DMS 273 treated with DMSO at 0.1 percent for 48 hours (cell line): ENCODE measurements around the gene CBLB.

Source experiments
- DNase-seq: peaks from one replicate; lab custom pipeline; 2025; lab: John Stamatoyannopoulos, UW

Gene CBLB

DNA sequence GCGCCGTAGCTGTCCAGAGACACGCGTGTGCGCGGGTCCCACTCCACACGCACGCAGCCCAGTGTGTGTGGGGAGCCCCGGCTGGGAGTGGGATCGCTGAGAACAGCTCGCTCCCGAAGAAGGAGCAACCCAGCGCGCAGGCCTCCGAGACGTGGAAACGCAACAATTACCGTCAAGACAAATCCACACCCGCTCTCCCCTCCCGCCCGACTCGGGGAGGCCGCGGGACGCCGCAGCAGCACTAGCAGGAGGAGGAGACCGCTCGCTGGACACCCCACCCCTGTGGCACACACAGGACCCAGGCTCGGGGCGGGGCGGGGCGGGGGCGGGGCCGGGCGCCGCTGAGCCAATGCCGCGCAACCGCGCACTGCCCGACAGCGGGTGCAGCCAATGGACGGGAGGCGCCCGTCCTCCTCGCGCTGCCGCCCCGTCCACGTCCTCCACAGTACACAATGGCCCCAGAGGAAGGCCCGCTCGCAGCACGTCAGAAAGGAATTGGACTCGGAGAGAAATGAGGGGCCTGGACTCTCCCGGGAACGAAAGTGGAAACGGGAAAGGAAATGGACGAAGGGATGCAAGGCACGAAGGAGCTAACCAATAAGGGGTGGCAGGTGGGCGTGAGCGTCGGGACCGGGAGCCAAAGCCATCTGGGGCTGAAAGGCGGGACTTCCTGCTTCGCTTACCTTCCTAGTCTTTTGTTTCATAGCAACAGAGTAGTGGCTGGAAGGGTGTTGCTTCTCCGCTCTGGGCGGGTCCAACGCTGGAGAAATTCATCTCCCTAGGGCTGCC, at the start of gene CBLB:
Gene CBLB (minus strand): TSS at position 271 of the 789 bp plus-strand sequence. CDS start 1,435 bp downstream, outside the sequence.
- DNase-seq: peak; percentile 98

DNA sequence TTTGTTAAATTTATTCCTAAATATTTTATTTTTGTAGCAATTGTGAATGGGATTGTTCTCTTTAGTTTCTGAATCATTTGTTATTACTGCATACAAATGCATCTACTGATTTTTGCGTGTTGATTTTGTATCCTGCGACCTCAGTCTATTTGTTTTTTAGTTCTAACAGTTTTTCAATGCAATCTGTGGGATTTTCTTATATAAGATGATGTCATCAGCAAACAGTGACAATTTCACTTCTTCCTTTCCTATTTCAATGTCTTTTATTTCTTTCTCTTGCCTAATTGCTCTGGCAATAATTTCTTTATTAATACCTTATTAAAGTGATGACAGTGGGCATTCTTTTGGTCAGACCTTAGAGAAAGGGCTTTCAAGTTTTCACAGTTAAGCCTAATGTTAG, 48.0 kb upstream of the CBLB start:
- no peak for DNase-seq

DNA sequence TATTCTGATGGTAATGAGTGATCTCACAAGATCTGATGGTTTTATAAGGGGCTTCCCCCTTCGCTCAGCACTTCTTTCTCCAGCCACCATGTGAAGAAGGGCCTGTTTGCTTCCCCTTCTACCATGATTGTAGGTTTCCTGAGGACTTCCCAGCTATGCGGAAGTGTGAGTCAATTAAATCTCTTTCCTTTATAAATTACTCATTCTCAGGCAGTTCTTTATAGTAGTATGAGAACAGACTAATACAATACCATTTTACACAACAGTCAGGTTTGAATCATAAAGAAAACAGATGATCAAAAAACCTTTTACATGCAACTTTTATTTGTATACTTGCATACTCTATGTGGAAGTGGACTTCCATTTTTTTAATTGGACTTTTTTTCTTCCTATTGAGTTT, 46.7 kb upstream of the CBLB start:
- no peak for DNase-seq

DNA sequence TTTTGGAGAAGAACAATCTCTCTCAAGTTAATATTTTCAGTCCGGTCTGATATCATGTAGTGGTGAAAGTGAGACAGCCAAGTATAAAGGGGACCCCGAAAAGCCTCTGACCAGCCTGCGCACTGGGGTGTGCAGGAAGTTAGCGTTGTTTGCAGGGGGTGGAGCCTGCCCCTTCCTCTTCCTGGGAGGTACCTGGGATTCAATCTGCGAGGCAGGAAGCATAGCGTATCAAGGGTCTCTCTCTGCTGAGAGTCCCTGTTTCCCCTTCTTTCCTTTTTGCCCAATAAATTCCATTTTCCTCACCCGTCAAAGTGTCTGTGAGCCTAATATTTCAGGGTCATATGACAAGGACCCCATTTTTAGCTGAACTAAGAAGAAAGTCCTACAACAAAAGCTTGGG, 44.8 kb upstream of the CBLB start:
- no peak for DNase-seq

DNA sequence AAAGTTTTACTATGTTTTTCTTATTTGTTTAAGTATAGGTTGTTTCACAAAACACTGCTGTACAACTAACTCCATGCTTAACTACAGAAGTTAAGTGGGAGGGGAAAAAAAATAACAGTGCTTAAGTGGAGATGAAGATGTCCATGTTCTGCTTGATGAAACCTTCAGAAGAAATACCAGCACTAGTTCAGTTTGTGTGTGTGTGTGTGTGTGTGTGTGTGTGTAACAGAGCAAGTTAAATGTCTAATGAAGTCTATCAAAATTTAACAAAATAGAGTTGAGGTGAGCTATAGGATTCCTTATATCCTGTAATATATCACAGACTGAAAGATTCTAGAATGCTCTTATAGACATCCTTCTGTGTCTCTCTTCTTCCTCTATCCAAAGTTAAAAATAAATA, 44.1 kb upstream of the CBLB start:
- no peak for DNase-seq

DNA sequence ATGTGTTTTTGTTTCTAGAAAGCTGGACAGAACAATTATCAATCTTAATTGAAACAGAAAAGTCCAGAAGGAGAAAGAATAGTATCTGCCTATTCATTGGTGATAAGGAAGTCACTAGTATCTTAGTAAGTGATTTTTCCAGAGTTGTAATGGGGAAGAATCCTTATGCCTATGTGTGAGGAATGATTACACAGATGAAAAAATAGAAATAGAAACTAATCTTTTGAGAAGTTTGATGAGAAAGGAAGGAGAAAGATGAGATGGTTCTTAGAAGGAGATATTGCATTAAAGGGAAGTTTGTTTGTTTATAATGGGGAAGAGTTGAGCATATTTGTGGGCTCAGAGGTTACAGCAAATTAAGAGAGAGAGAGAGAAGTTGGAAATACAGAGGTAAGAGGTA, 42.7 kb upstream of the CBLB start:
- DNase-seq: no peak

DNA sequence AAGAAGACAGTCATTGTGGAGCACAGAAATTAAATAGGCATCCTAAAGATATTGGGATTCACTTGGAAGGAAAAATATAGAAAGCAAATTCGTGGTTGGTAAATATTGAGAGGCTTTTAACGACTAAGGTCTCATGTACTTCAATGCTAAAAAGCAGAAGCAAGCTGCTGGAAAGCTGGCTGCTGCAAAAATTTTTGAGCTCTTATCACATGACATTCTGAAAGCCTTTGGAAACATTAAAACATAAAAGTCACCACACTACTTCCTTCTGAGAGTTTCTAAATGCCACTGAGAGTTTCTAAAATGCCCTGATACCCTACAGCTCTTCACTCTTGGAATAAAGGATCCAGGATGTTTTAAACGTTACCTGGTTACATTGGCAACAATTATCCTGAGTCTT, 39.0 kb upstream of the CBLB start:
- no peak for DNase-seq

DNA sequence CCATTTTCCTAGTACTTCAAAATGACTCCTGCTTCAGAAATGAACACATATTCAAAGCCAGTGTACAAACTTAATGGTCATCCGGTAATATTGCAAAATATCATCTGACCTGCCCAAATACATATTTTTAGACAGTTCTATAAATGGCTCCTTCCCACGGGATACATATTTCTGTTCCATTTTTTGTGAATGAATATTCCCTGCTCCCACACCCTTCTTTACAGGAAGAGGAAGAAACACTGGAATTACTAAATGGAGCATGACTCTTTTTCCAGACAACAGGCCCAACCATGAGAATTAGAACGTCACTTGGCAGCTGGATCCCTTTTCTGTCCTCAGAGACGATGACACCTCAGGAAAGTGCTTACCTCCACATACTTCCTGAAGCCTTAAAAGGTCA, 38.0 kb upstream of the CBLB start:
- no peak for DNase-seq

DNA sequence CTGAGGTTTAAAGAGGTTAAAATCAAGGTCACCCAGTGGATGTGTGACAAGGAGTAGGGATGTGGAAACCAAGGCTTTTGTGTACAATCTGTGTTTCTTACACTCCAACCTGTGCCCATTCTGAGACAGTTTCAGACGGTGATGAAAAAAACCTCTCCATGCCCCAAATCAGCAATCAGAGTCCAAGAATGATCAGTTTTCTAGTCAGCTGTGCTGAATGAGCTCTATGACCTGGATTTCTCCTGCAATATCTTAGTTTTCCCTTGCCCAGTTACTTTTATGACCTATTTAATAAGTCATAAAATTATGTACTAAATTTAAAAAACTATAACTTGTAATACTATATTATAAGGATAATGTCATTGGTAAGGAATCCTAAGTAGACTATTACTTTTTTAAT, 37.5 kb upstream of the CBLB start:
- DNase-seq: no peak

DNA sequence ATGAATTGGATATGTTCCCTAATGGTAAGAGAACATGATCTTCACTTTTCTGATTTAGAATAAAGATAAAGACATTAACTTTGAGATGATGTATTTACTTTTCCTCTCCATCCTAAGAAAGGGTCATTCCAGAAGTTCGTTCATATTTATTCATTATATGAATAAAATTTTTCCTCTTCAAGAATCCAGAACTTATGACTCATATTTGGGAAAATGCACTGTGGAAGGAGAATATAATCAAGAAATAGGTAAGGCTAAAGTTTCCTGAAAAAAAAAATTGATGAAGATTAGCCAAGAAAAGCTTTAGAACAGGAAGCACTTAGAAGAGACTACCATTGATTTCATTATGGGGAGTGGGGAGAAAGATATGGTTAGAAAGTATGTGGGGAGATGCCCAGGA, 36.5 kb upstream of the CBLB start:
- DNase-seq: no peak

DNA sequence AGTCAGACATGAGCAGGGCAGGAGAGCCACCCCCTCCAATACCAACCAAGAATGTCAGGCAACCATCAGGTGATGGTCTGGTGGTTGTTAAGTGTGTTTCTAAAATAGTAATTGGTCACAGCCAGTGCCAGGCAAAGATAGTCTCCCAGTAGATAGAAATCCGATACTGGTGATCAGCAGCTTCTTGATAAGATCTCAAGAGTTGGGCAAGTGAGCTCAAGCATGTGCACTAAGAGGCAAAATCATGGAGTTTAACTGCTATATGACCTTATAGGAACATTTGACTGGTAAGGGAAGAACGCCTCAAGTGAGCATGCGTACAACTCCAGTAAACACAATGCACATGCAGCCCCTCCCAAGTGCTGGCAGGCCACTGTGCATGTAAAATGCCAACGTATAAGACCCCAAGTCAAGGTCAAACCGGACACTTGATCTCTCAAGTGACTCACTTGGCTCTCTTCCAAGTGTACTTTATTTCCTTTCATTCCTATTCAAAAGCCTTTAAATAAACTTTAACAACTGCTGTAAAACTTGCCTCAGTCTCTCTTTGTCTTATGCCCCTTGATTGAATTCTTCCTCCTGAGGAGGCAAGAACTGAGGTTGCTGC, 36.0 kb upstream of the CBLB start:
- DNase-seq: peak; percentile 28

DNA sequence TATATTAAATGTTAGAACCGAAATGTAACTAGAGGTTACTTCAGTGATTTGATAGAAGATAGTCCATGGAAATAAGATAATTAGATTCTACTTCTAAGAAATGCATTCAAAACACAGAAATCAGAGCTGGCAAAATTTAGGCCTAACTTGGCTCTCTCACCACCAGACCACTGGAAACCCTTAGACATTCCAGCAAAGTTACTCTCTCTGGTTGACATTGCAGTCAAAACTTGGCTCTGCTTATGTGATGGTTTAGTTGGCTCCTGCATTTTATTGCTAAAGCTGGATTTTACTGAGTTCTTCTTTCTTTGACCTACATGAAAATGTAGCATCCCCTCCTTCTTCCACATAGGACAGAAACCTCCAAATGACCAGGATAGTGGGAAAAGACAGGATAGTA, 35.4 kb upstream of the CBLB start:
- no peak for DNase-seq

DNA sequence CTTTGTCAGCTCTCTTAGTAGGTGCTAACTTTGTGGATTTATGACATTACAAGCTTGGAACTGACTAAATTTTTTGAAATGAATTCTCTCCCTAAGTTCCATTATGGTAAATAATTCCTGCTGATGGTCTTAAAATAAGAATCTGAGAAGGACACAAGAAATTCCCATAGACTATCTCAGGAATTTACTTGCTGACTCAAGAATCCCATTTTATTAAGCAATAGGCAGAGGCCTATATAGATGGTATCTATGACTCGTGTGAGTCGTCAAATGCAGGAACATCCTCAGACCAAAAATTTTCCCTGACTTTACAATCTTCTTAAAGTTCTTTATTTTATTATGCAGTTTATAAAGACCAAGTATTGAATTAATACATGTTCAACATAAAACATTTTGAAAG, 30.7 kb upstream of the CBLB start:
- DNase-seq: no peak

DNA sequence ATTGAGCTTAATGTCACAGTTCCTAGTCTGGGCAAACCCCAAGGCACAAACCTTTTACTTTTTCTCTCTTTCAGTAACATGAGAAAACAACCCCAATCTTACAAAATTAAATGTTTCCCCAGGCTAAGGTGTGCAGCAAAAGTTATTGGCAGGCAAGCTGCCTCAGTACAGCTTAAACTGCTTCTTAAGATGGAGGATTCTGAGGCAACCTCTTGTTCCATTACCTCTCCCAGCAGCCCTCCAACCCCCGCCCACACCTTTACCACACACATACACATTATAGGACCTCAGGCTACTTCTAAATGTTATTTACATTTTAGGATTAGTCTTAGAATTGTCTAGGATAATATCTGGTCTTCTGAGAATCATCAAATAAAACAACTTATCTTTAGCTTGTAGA, 22.3 kb upstream of the CBLB start:
- no peak for DNase-seq

DNA sequence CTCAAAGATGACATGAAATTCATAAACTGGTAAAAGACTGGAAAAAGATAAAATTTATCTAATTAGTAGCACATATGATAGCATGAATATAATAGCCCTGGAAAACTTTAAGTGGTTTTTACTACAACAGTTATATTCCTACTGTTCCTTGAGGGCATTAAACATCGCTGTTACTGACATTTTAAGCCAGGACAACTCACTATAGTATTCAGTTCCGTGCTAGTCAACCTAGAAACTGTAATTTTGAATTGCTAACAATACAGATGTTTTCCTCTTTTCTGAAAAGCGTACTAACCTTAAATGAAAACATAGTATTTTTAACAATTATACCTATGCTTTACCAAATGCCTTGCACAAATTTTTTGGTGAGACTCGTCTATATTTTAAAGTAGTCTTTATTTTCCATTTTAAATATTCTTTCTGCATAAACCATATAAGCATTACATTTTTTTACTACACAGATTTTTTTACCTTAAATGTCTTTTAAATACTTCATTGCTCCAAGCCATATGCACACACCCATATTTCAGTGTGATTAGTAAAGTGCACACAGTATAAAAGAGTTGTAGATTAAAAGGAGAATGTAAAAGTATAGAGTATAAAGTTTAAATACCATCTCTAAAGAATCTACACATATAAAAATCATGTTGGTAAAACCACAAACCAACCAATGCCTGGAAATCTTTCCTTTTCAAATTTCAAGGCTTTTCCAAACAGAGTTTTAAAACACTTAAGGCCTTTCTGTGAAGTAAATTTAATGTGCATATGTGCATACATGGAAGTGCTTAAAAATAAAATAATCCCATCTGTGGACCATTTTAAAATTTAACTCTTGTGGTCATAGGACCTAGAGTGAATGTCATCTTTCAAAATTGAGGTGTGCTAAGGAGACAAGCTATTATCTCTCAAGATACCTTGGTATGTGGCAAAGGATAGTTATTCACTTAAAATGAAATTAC, 20.1 kb upstream of the CBLB start:
- DNase-seq: no peak

DNA sequence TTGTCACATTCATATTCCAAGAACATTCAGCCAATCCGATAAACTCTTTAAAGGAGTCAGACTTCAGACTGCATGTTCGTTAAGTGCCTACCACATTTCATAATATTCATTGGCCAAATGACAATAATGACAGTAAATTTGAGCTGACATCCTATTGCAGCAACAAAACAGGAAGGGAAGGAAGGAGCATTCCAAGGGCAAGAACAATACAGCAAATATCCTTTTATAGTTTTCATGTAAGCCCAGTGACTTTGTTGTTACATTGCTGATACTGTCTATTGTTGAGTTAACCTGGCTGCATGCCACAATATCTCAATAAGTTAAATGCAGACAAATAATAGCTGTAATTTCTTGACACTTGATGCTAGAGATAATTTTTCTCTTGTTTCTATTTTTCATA, 16.4 kb upstream of the CBLB start:
- no peak for DNase-seq

DNA sequence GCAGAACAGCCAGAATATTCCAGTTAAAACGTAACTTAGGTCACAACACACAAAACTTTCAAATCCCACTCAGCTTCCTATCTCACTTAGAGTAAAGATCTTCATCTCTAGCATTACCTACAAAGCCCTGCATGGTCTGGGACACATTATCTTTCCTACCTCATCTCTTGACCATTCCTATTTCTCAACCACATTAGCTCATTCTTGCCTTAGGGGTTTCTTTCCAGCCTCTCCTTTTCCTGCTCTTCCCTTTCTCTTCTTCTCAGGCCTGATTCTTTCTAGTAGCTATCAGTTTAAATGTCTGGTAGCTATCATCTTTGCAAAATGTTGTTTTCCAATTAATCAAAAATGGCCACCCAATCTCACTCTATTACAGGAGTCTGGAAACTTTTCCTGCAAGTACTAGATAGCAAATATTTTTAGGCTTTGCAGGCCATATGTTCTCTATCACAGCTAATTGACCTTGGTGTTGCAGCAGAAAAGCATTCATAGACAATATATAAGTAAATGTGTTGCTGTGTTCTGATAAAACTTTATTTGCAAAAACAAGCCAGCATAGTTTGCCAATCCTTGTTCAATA, 15.1 kb upstream of the CBLB start:
- no peak for DNase-seq

DNA sequence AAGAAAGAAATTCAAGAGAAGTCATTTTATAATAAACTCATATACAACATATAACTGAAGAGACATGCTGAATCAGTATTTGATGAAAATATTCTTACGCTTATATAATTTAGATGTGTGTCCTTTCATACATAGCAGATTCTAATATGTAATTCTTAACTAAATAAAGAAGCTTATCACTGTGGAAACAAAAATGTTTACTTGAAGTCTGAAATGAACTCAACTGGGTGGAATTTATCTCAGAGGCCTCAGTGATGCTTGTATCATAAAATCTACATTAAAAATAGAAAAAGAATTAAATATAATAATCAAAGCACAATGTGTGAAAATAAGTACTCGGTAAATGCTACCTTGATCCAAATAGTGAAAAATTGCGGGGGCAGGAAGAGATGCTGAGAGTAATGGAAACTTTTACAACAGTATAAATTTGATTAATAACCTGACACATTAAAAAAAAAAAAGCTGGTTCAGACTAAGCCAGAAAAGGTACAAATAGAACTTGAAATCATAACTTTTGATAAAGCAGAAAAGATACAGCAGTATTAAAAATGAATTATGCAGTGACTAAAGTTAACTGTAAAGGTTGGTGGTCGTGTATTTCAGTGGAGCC, 12.0 kb upstream of the CBLB start:
- DNase-seq: no peak

DNA sequence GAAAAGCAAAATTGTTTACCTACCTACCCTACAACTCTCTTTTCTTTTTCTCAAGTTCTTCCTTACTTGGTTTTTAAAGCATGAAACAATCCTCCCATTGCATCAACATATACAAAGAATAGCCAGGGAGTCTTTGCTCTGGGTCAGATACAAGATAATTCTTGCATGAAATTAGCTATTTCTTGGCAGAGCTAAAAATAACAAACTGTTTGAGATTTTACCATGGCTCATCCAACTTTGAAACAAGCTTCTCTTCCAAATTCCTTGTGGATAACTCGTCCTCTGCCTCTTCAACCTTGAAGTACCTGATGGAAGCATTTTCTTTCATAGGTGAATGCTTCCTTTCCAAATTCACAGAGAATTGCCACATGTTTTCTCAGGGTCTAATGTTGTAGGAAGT, 9.2 kb upstream of the CBLB start:
- no peak for DNase-seq

DNA sequence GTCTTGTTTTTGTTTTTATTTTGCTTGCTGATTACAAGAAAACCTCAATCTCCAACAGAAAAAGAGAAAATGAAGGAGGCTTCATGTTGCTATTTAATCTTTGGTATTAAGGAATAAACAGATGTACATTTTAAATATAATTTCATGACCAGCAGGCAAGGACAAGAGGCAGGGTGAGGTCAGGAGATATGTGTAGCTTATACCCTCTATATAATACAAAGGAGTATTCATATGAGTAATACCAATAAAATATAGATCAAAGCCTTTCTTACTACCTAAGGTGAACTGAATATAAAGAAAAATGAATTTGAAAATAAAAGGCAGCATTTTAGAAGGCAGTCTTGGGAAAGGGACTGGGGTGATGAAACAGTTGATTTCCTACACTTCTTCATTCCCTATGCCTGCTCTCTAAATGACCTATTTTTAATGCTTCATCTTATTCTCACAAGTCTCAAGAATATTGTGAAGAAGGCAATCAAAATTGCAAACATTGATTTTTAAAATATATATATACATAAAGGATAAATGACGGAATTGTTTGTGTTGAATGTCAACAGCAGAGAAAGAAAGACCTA, 8.6 kb upstream of the CBLB start:
- no peak for DNase-seq

DNA sequence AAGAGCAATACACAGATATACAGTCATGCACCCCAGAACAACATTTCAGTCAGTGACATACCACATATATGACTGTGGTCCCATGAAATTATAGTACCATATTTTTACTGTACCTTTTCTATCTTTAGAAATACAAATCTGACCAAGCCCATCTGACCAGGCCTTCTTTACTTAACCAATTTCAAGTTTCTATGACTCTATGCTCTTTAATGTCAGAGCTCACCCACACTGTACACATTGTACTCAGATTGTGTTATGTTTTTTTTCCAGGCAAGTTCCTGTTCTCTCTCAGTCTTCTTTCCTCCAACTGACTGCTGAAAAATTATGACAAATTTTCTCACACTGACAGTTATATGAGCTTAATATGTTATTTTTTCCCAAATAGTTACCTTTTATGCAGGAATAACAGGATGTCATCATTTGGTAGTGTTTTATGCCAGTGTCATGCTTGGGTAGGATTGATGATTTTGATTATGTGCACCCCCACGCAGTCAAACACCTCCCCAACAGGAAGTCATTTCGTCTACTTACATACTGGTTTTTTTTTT, 8.0 kb upstream of the CBLB start:
- DNase-seq: no peak
